ENCODE results near the gene EIF2B1. TPM values are rescaled to one million over a fixed set of nuclear protein-coding genes. Genes with fewer than 3 reads are reported as not detected.
"Not testable (repeated sequence)": the region's sequence is repeated elsewhere in the genome, so short reads cannot be mapped to it uniquely, and the experiment has no call there.

The EIF2B1 gene
- polyA plus RNA-seq, 1 of the 3 experiments (the other 2 are of a cell fraction): 90.5 TPM

DNA sequence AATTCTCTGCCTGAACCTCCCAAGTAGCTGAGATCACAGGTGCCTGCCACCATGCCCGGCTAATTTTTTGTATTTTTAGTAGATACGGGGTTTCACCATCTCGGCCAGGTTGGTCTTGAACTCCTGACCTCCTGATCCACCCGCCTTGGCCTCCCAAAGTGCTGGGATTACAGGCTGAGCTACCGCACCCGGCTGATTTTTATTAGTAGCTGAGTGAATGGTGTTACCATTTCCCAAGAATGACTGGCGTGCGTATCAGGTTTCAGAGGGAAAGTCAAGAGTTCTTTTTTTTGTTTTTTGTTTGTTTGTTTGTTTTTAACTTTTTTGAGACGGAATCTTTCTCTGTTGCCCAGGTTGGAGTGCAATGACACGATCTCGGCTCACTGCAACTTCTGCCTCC is 30.0 kb downstream of the EIF2B1 start:
- H3K4me2 ChIP-seq: peak overlapping the region; percentile 81

DNA sequence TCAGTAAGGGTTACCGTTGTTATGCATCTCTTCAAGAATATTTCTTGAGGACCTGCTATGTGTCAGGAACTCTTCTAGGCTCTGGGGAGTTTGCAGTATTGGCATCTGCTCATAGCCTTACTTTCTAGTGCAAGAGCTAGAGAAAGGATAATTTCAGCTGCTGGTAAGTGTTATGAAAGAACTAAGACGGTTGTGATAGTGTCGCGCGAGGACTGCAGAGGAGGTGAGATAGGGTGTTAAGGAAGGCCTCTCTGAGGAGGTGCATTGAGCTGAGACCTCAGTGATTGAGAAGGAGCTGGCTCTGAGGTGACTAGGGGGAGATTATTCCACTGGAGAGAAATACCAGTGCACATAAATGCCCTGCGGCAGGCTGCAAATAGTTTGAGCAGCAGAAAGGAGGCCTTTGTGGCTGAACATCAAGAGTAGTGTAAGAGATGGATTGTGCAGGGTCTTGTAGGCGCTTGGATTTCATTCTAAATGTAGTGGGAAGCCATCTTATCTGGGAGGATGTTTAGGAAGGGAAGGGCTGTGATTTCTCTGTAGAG is 30.8 kb downstream of the EIF2B1 start:
- Histone ChIP-seq H3K4me3 (ENCODE audit: low read depth in 2 of 2, low read length in 1 of 2) (peak overlapping the region; percentile 86 to 93), H3K27ac (ENCODE audit: low read depth in 2 of 2, low read length in 1 of 2) (peak overlapping the region; percentile 60 to 85; a peak in 3 of 4 replicates), H3K79me2 (ENCODE audit: insufficient read depth) (peaks cover 87% of the 10 kb centered on the region), H3K9ac (peak overlapping the region; percentile 95), H3K27me3 (ENCODE audit: insufficient read depth) (no peaks in the 10 kb centered on the region), H3K4me1 (ENCODE audit: control insufficient read depth in 1 of 2, insufficient read depth in 2 of 2, low read depth in 1 of 2, low read length in 1 of 2) (peaks cover 4 to 7% of the 10 kb centered on the region in 2 experiments; a peak in 1 of 4 replicates), H3K9me3 (no peaks in the 10 kb centered on the region), H3K36me3 (replicated peaks in 1 of 2; ENCODE audit: control insufficient read depth in 1 of 2, insufficient read depth in 2 of 2, low read length in 1 of 2) (peaks cover 36 to 40% of the 10 kb centered on the region in 2 experiments), H3F3A (replicated peaks; ENCODE audit: insufficient read depth) (peaks cover 20% of the 10 kb centered on the region), H3K9me2 (no peaks in the 10 kb centered on the region), H2AFZ (ENCODE audit: low read depth) (no peak overlapping the region), H3K4me2 (peak overlapping the region; percentile 81), H4K20me1 (ENCODE audit: insufficient read depth) (no peaks in the 10 kb centered on the region)
- DNase-seq: no peak
- ChIA-PET CTCF (interaction anchor here (0.8 to 1.9 kb wide), 7 partner anchors 13 to 402 kb away, joined by 3 to 6 read pairs (median 4); partner anchors contain the start of genes MPHOSPH9 and MTRFR), POLR2A (interaction anchor here (0.6 to 1.6 kb wide), 6 partner anchors 19 to 396 kb away, joined by 3 to 5 read pairs (median 4); partner anchors contain the start of genes MPHOSPH9, MTRFR and TMED2)
- TF ChIP-seq, protein P1, sequence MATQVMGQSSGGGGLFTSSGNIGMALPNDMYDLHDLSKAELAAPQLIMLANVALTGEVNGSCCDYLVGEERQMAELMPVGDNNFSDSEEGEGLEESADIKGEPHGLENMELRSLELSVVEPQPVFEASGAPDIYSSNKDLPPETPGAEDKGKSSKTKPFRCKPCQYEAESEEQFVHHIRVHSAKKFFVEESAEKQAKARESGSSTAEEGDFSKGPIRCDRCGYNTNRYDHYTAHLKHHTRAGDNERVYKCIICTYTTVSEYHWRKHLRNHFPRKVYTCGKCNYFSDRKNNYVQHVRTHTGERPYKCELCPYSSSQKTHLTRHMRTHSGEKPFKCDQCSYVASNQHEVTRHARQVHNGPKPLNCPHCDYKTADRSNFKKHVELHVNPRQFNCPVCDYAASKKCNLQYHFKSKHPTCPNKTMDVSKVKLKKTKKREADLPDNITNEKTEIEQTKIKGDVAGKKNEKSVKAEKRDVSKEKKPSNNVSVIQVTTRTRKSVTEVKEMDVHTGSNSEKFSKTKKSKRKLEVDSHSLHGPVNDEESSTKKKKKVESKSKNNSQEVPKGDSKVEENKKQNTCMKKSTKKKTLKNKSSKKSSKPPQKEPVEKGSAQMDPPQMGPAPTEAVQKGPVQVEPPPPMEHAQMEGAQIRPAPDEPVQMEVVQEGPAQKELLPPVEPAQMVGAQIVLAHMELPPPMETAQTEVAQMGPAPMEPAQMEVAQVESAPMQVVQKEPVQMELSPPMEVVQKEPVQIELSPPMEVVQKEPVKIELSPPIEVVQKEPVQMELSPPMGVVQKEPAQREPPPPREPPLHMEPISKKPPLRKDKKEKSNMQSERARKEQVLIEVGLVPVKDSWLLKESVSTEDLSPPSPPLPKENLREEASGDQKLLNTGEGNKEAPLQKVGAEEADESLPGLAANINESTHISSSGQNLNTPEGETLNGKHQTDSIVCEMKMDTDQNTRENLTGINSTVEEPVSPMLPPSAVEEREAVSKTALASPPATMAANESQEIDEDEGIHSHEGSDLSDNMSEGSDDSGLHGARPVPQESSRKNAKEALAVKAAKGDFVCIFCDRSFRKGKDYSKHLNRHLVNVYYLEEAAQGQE (IDR thresholded peaks at IDR 0.05; ENCODE audit: low read depth, low read length): no peak
- TF ChIP-seq FOSL2 (IDR thresholded peaks at IDR 0.05; ENCODE audit: borderline replicate concordance, low read depth) (no peak), RXRA (IDR thresholded peaks at IDR 0.05; ENCODE audit: borderline replicate concordance, low read depth) (no peak), SMC3 (IDR thresholded peaks at IDR 0.05; ENCODE audit: low read depth, low read length) (no peak), RCOR1 (IDR thresholded peaks at IDR 0.05; ENCODE audit: low read length) (no peak), NFIC (IDR thresholded peaks at IDR 0.05; ENCODE audit: borderline replicate concordance) (no peak), NRF1 (IDR thresholded peaks at IDR 0.05; ENCODE audit: low read depth, low read length) (no peak), FOXM1 (IDR thresholded peaks at IDR 0.05; ENCODE audit: low read depth) (no peak), EZH2phosphoT487 (IDR thresholded peaks at IDR 0.05; ENCODE audit: borderline replicate concordance, low read depth) (no peak), GABPA (IDR thresholded peaks at IDR 0.05; ENCODE audit: low read depth) (no peak), TEAD4 (IDR thresholded peaks at IDR 0.05; ENCODE audit: borderline replicate concordance, insufficient read depth) (no peak), RAD21 (IDR thresholded peaks at IDR 0.05; ENCODE audit: low read length) (no peak), TCF12 (IDR thresholded peaks at IDR 0.05) (no peak), ELF1 (IDR thresholded peaks at IDR 0.05) (no peak), FOXJ3 (CRISPR knock-in tag; IDR thresholded peaks at IDR 0.05) (no peak)
- TF ChIP-seq, protein P2, sequence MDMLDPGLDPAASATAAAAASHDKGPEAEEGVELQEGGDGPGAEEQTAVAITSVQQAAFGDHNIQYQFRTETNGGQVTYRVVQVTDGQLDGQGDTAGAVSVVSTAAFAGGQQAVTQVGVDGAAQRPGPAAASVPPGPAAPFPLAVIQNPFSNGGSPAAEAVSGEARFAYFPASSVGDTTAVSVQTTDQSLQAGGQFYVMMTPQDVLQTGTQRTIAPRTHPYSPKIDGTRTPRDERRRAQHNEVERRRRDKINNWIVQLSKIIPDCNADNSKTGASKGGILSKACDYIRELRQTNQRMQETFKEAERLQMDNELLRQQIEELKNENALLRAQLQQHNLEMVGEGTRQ (IDR thresholded peaks at IDR 0.05; ENCODE audit: borderline replicate concordance, low read depth, low read length): no peak
- TF ChIP-seq, protein P3, sequence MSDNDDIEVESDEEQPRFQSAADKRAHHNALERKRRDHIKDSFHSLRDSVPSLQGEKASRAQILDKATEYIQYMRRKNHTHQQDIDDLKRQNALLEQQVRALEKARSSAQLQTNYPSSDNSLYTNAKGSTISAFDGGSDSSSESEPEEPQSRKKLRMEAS (IDR thresholded peaks at IDR 0.05; ENCODE audit: low read depth): no peak
- TF ChIP-seq, protein P4, sequence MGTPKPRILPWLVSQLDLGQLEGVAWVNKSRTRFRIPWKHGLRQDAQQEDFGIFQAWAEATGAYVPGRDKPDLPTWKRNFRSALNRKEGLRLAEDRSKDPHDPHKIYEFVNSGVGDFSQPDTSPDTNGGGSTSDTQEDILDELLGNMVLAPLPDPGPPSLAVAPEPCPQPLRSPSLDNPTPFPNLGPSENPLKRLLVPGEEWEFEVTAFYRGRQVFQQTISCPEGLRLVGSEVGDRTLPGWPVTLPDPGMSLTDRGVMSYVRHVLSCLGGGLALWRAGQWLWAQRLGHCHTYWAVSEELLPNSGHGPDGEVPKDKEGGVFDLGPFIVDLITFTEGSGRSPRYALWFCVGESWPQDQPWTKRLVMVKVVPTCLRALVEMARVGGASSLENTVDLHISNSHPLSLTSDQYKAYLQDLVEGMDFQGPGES (IDR thresholded peaks at IDR 0.05; ENCODE audit: low read depth, low read length): no peak
- 12% methylated on average over 7 of the region's 7 CpGs for WGBS (ENCODE audit: low lambda C conversion rate)

More for the DNA sequence above, 30.0 kb downstream of the EIF2B1 start:
- 95% methylated on average over 11 of the region's 11 CpGs for WGBS (ENCODE audit: low lambda C conversion rate)
- H3K9me2 ChIP-seq; H3K4me1 ChIP-seq (ENCODE audit: control insufficient read depth in 1 of 2, insufficient read depth in 2 of 2, low read depth in 1 of 2, low read length in 1 of 2); POLR2A ChIA-PET; H2AFZ ChIP-seq (ENCODE audit: low read depth); H3K27ac ChIP-seq (ENCODE audit: low read depth in 2 of 2, low read length in 1 of 2); H4K20me1 ChIP-seq (ENCODE audit: insufficient read depth); H3K9ac ChIP-seq; H3K27me3 ChIP-seq (ENCODE audit: insufficient read depth); DNase-seq; H3K9me3 ChIP-seq: not testable (repeated sequence)
- H3K4me3 ChIP-seq (ENCODE audit: low read depth in 2 of 2, low read length in 1 of 2): peak overlapping the region in 1 of 2 experiments; percentile 93; a peak in 1 of 4 replicates
- CTCF ChIA-PET: interaction anchor here (1.6 to 1.9 kb wide), 3 partner anchors 15 to 335 kb away, joined by 4 to 6 read pairs (median 5); no protein-coding TSS in a partner anchor
- H3F3A ChIP-seq (replicated peaks; ENCODE audit: insufficient read depth): peaks cover 12% of the 10 kb centered on the region
- peaks cover 36% of the 10 kb centered on the region in 2 experiments for H3K36me3 ChIP-seq (replicated peaks in 1 of 2; ENCODE audit: control insufficient read depth in 1 of 2, insufficient read depth in 2 of 2, low read length in 1 of 2)
- peaks cover 89% of the 10 kb centered on the region for H3K79me2 ChIP-seq (ENCODE audit: insufficient read depth)
